Erythroblast (primary cell): ENCODE measurements around the gene NFAT5.

Experiments used
- GATA1 ChIP-seq: IDR thresholded peaks from 2 replicates; pipeline ENCODE4 v1.6.1; 2011; ENCODE audit warnings: low read depth, mild to moderate bottlenecking, control low read depth, low read length, moderate library complexity
- POLR2A ChIP-seq: IDR thresholded peaks from 2 replicates; pipeline ENCODE4 v1.6.1; 2011; ENCODE audit warnings: mild to moderate bottlenecking, low read length

DNA sequence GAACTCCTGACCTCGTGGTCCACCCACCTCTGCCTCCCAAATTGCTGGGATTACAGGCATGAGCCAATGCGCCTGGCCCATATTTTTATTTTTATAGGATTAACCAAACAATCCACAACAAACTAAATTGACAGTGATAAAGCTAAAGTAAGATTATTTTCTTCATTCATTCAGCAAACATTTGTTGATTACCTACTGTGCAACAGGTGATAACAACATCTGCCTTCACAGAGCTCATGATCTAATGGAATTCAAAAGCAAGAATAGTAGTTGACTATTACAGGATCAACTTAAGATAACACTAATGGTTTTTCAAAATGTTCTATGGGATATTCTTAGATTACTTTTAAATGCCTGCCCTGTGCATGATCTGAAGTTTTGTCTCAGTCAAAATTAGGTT lies 122.8 kb downstream of the NFAT5 start:
- TF ChIP-seq POLR2A (no peak), GATA1 (no peak)
